GM23338 (cell line): ENCODE results near the gene FGD4. TPM values are rescaled to one million over a fixed set of nuclear protein-coding genes. Genes with fewer than 3 reads are reported as not detected.

Source experiments
- ATAC-seq: fragments of 200-7000 bp; cut with Tn5 transposase; 3 replicates; pipeline ENCODE4 v1.9.1; 2020
- DNase-seq: peaks from one replicate; pipeline ENCODE4 v3.0.0-alpha.2; 2015; ENCODE audit warnings: low spot score
- H2AFZ ChIP-seq: fragments of 200-600 bp; sonication (generic); 2 replicates; pipeline ENCODE4 v1.8.0; 2016; ENCODE audit warnings: antibody characterized with exemption, mild to moderate bottlenecking, moderate library complexity
- H3F3A ChIP-seq: fragments of 200-600 bp; sonication (generic); replicated peaks from 2 replicates; pipeline ENCODE4 v1.8.0; 2017; ENCODE audit warnings: antibody characterized with exemption, mixed run types, low read depth
- H3K27ac ChIP-seq: fragments of 200-600 bp; sonication (generic); 2 replicates; pipeline ENCODE4 v1.6.1; 2016; ENCODE audit warnings: low read depth
- H3K27me3 ChIP-seq: fragments of 200-600 bp; sonication (generic); 2 replicates; pipeline ENCODE4 v1.8.0; 2016; ENCODE audit warnings: mild to moderate bottlenecking, mixed run types, moderate library complexity; ENCODE audit not compliant: insufficient read depth
- H3K36me3 ChIP-seq: fragments of 200-600 bp; sonication (generic); 2 replicates; pipeline ENCODE4 v1.8.0; 2016; ENCODE audit warnings: mild to moderate bottlenecking; ENCODE audit not compliant: insufficient read depth
- H3K4me1 ChIP-seq: fragments of 200-600 bp; sonication (generic); 2 replicates; pipeline ENCODE4 v1.8.0; 2016; ENCODE audit warnings: mild to moderate bottlenecking, moderate library complexity; ENCODE audit not compliant: insufficient read depth
- H3K4me2 ChIP-seq: fragments of 200-600 bp; sonication (generic); 2 replicates; pipeline ENCODE4 v1.7.1; 2017; ENCODE audit warnings: mixed run types
- H3K4me3 ChIP-seq: fragments of 200-600 bp; sonication (generic); 2 replicates; pipeline ENCODE4 v1.6.1; 2016; ENCODE audit warnings: mixed run types
- H3K79me2 ChIP-seq: fragments of 200-600 bp; sonication (generic); replicated peaks from 2 replicates; pipeline ENCODE4 v1.8.0; 2017; ENCODE audit warnings: mild to moderate bottlenecking; ENCODE audit not compliant: insufficient read depth
- H3K9me2 ChIP-seq: fragments of 200-600 bp; sonication (generic); 2 replicates; pipeline ENCODE4 v1.8.0; 2017; ENCODE audit not compliant: insufficient read depth
- H4K20me1 ChIP-seq: fragments of 200-600 bp; sonication (generic); replicated peaks from 2 replicates; pipeline ENCODE4 v1.8.0; 2017; ENCODE audit warnings: mild to moderate bottlenecking; ENCODE audit not compliant: insufficient read depth
- H3K27ac Mint-ChIP-seq: 2 replicates; pipeline ENCODE4 v1.8.0; 2020; ENCODE audit warnings: inconsistent platforms, mild to moderate bottlenecking, moderate library complexity, mixed read lengths
- H3K27me3 Mint-ChIP-seq: 3 replicates; pipeline ENCODE4 v1.8.0; 2022; ENCODE audit warnings: low read depth, mild to moderate bottlenecking, moderate library complexity, mixed read lengths, inconsistent platforms; ENCODE audit not compliant: insufficient read depth, poor library complexity
- H3K36me3 Mint-ChIP-seq: 3 replicates; pipeline ENCODE4 v1.8.0; 2021; ENCODE audit warnings: low read depth, mild to moderate bottlenecking, inconsistent platforms, moderate library complexity, mixed read lengths
- H3K4me1 Mint-ChIP-seq: 3 replicates; pipeline ENCODE4 v1.8.0; 2020; ENCODE audit warnings: mild to moderate bottlenecking, inconsistent platforms, mixed read lengths
- H3K4me3 Mint-ChIP-seq: 3 replicates; pipeline ENCODE4 v1.8.0; 2021; ENCODE audit warnings: moderate library complexity, mild to moderate bottlenecking, inconsistent platforms, mixed read lengths
- H3K9me3 Mint-ChIP-seq: 3 replicates; pipeline ENCODE4 v1.8.0; 2020; ENCODE audit warnings: moderate library complexity, mild to moderate bottlenecking, inconsistent platforms, mixed read lengths
- CREB1 ChIP-seq: fragments of 250-450 bp; sonication (Bioruptor Pico); IDR thresholded peaks from 2 replicates; pipeline ENCODE4 v1.5.0; 2020; ENCODE audit warnings: low read depth, mild to moderate bottlenecking, moderate library complexity
- CTCF ChIP-seq, 2 experiments: fragments of 200-600 bp in 1 of 2; sonication (generic) in 1 of 2; conservative IDR thresholded peaks; 2 replicates each; pipeline versions ENCODE4 v1.5.1 to v1.6.1; 2016 to 2017; ENCODE audit warnings: antibody characterized with exemption in 2 of 2, low read depth in 2 of 2, mild to moderate bottlenecking in 2 of 2, moderate library complexity in 1 of 2
- ETS1 ChIP-seq: IDR thresholded peaks from 2 replicates; pipeline ENCODE4 v1.6.1; 2016; ENCODE audit warnings: antibody characterized with exemption
- EZH2 ChIP-seq: fragments of 200-600 bp; sonication (generic); IDR thresholded peaks from one replicate; pipeline ENCODE4 v1.8.0; 2017; ENCODE audit warnings: antibody characterized with exemption, mild to moderate bottlenecking, low read depth; ENCODE audit not compliant: unreplicated experiment
- EZH2phosphoT487 ChIP-seq: fragments of 200-600 bp; sonication (generic); IDR thresholded peaks from one replicate; pipeline ENCODE4 v1.8.1; 2018; ENCODE audit warnings: antibody characterized with exemption; ENCODE audit not compliant: unreplicated experiment
- JUNB ChIP-seq: IDR thresholded peaks from one replicate; pipeline ENCODE4 v1.6.1; 2016; ENCODE audit warnings: antibody characterized with exemption; ENCODE audit not compliant: unreplicated experiment
- NANOG ChIP-seq: IDR thresholded peaks from 2 replicates; pipeline ENCODE4 v1.6.1; 2016; ENCODE audit warnings: antibody characterized with exemption, borderline replicate concordance
- POLR2AphosphoS5 ChIP-seq: IDR thresholded peaks from 2 replicates; pipeline ENCODE4 v1.6.1; 2016; ENCODE audit warnings: antibody characterized with exemption, low read depth
- REST ChIP-seq: IDR thresholded peaks from one replicate; pipeline ENCODE4 v1.6.1; 2018; ENCODE audit warnings: antibody characterized with exemption; ENCODE audit not compliant: unreplicated experiment
- STAT1 ChIP-seq: IDR thresholded peaks from one replicate; pipeline ENCODE4 v1.6.1; 2016; ENCODE audit warnings: antibody characterized with exemption; ENCODE audit not compliant: unreplicated experiment
- ZNF114 ChIP-seq: fragments of 250-450 bp; sonication (Bioruptor Pico); IDR thresholded peaks from 2 replicates; pipeline ENCODE4 v1.5.0; 2020; ENCODE audit warnings: mild to moderate bottlenecking, moderate library complexity
- ZNF331 ChIP-seq: fragments of 250-450 bp; sonication (Bioruptor Pico); IDR thresholded peaks from 2 replicates; pipeline ENCODE4 v1.5.0; 2020; ENCODE audit warnings: low read depth, mild to moderate bottlenecking, moderate library complexity
- ZNF462 ChIP-seq: fragments of 250-450 bp; sonication (Bioruptor Pico); IDR thresholded peaks from 2 replicates; pipeline ENCODE4 v1.5.0; 2020; ENCODE audit warnings: mild to moderate bottlenecking, moderate library complexity
- polyA plus RNA-seq: library from polyadenylated mRNA; unstranded; fragments of >200 nt; fragmentation: Nextera tagmentation; extraction: Ambion mirVana; gene quantifications from 2 replicates; pipeline ENCODE4 v1.2.1, GENCODE V29; 2016
- total RNA-seq: library from RNA; depleted of rRNA; stranded (reverse); fragments of >200 nt; shearing (Covaris generic); gene quantifications from 2 replicates; pipeline ENCODE4 v1.2.3, GENCODE V29; 2014

FGD4 gene
- total and polyA plus RNA-seq, 2 experiments from 2014 or later, result 24.3 to 54.3 TPM

- H3K9me2 ChIP-seq, result no peaks in the 10 kb centered on the region
- TF ChIP-seq ZNF331 (CRISPR knock-in tag) (no peak), REST (no peak), NANOG (no peak), ETS1 (no peak), JUNB (no peak), ZNF114 (CRISPR knock-in tag) (no peak), EZH2phosphoT487 (no peak), POLR2AphosphoS5 (no peak), CTCF (conservative IDR thresholded peaks at IDR 0.05; ENCODE audit: low read depth in 2 of 2) (no peak), CREB1 (CRISPR knock-in tag) (no peak), EZH2 (no peak), STAT1 (no peak), ZNF462 (CRISPR knock-in tag) (no peak)
- ATAC-seq (no peak), DNase-seq (no peak)
- no peak overlapping the region for H3K4me2 ChIP-seq
- Mint-ChIP-seq H3K27me3 (peaks cover 8% of the 10 kb centered on the region), H3K4me1 (peaks cover 46% of the 10 kb centered on the region), H3K9me3 (peaks cover 2% of the 10 kb centered on the region; the same call in 2 of the 3 replicates), H3K4me3 (no peak overlapping the region), H3K36me3 (peaks cover 32% of the 10 kb centered on the region), H3K27ac (no peak overlapping the region)
- peaks cover 4% of the 10 kb centered on the region; the same call in 1 of the 2 replicates for H3F3A ChIP-seq
- no peaks in the 10 kb centered on the region for H3K27me3 ChIP-seq
- H3K4me1 ChIP-seq, result peaks cover 55% of the 10 kb centered on the region
- peaks cover 19% of the 10 kb centered on the region for H4K20me1 ChIP-seq
- peaks cover 9% of the 10 kb centered on the region; the same call in 1 of the 2 replicates for H3K36me3 ChIP-seq
- no peak overlapping the region for H3K4me3 ChIP-seq
- H3K27ac ChIP-seq, result no peak overlapping the region
- peaks cover 89% of the 10 kb centered on the region for H3K79me2 ChIP-seq
- H2AFZ ChIP-seq, result no peak overlapping the region
Measured at GRCh38 chr12:32569259-32569658, 169.9 kb downstream of the FGD4 start.
